Measurements from ENCODE around the gene ANKRD16.

DNA sequence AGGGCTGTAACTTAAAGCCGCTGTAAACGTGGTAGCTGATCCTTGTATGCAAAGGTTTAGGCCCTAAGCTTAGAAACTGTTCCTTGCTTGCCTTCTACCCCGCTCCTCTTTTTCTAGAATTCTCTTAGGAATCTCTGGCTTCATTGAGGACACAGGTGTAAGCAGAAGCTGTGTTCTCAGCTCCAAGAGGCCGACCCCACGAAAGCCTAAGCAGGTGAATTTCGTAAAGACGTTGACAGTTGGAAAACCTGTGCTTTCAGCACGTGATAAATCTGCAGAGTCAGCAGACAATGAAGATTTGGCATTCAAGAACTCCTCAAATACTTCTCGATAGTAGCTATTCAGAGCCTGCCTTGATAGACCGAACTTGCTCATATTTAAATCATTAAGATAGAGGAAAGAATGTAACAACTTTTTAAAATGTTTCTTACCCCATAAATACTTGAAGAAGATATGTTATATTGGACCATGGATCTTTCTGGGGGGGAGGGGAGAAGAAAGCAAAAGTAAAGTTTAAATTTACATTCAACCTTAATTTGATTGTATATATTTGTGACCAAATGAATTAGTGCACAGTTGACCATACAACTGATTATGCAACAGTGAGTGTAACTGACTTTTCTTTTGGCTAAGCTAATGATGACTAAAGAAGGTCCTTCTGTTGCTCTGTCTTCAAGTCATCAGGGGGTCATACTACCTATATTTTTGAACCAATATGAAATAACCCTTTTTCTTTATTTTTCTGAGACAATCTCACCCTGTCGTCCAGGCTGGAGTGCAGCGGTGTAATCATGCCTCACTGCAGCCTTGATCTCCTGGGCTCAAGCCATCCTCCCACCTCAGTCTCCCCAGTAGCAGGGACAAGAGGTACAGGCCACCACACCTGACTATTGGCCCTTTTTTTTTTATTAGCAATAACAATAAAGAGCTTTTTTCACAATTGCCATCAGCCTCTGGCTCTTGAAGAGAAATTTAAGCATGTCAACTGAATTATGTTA lies 75.3 kb downstream of the ANKRD16 start:
- TF ChIP-seq, protein P1, sequence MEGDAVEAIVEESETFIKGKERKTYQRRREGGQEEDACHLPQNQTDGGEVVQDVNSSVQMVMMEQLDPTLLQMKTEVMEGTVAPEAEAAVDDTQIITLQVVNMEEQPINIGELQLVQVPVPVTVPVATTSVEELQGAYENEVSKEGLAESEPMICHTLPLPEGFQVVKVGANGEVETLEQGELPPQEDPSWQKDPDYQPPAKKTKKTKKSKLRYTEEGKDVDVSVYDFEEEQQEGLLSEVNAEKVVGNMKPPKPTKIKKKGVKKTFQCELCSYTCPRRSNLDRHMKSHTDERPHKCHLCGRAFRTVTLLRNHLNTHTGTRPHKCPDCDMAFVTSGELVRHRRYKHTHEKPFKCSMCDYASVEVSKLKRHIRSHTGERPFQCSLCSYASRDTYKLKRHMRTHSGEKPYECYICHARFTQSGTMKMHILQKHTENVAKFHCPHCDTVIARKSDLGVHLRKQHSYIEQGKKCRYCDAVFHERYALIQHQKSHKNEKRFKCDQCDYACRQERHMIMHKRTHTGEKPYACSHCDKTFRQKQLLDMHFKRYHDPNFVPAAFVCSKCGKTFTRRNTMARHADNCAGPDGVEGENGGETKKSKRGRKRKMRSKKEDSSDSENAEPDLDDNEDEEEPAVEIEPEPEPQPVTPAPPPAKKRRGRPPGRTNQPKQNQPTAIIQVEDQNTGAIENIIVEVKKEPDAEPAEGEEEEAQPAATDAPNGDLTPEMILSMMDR (IDR thresholded peaks at IDR 0.05): no peak
- TF ChIP-seq, protein P2, sequence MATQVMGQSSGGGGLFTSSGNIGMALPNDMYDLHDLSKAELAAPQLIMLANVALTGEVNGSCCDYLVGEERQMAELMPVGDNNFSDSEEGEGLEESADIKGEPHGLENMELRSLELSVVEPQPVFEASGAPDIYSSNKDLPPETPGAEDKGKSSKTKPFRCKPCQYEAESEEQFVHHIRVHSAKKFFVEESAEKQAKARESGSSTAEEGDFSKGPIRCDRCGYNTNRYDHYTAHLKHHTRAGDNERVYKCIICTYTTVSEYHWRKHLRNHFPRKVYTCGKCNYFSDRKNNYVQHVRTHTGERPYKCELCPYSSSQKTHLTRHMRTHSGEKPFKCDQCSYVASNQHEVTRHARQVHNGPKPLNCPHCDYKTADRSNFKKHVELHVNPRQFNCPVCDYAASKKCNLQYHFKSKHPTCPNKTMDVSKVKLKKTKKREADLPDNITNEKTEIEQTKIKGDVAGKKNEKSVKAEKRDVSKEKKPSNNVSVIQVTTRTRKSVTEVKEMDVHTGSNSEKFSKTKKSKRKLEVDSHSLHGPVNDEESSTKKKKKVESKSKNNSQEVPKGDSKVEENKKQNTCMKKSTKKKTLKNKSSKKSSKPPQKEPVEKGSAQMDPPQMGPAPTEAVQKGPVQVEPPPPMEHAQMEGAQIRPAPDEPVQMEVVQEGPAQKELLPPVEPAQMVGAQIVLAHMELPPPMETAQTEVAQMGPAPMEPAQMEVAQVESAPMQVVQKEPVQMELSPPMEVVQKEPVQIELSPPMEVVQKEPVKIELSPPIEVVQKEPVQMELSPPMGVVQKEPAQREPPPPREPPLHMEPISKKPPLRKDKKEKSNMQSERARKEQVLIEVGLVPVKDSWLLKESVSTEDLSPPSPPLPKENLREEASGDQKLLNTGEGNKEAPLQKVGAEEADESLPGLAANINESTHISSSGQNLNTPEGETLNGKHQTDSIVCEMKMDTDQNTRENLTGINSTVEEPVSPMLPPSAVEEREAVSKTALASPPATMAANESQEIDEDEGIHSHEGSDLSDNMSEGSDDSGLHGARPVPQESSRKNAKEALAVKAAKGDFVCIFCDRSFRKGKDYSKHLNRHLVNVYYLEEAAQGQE (IDR thresholded peaks at IDR 0.05; ENCODE audit: insufficient read depth in 1 of 2, low read depth in 2 of 2, low read length in 1 of 2): no peak
- TF ChIP-seq POLR2AphosphoS5 (IDR thresholded peaks at IDR 0.05; ENCODE audit: low read depth, low read length): no peak; the same call in 1 of the 2 replicates
- no peak for TF ChIP-seq SIN3A (IDR thresholded peaks at IDR 0.05; ENCODE audit: borderline replicate concordance, insufficient read depth, low read depth, low read length)

Measured in Panc1 (cell line).